ENCODE measurements around the gene ERICH6B. TPM values are rescaled to one million over a fixed set of nuclear protein-coding genes. Genes with fewer than 3 reads are reported as not detected.

ERICH6B gene
- total RNA-seq, 1 experiment from 2014 or later: not detected

DNA sequence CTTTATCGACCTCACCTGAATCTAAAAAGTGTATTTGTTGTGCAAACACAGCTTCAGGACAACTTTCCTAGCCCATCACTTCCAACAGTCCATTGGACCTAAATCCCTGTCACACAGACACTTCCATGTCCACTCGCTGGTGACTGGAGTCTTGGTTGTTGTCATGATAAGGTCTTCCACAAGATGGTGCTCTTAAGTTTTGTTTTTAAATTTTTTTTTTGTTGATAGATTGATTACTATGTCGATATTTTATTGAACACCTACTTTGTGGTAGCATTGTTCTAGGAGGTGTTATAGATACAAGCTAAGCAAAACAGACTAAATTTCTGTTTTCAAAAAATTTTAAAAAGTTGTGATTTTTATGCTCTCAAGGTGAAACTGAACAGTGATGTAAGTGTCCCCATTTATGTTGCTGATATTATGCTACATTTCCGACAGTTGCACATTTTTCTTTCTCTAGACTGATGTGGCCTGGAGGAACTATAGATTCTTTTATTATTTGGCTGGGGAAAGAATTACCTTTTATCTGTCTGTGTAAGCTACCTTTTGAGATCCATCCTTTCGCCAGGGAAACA, 8.1 kb upstream of the ERICH6B start:
- H3K27ac ChIP-seq: no peak overlapping the region
- no peaks in the 10 kb centered on the region for H3K27me3 ChIP-seq
- H3K4me3 ChIP-seq: no peak overlapping the region
- no peaks in the 10 kb centered on the region for H3K36me3 ChIP-seq
- peak in 1 of 2 experiments; percentile 32 for DNase-seq
- no peaks in the 10 kb centered on the region for H3K4me1 ChIP-seq
- H3K9me3 ChIP-seq (replicated peaks): no peaks in the 10 kb centered on the region

DNA sequence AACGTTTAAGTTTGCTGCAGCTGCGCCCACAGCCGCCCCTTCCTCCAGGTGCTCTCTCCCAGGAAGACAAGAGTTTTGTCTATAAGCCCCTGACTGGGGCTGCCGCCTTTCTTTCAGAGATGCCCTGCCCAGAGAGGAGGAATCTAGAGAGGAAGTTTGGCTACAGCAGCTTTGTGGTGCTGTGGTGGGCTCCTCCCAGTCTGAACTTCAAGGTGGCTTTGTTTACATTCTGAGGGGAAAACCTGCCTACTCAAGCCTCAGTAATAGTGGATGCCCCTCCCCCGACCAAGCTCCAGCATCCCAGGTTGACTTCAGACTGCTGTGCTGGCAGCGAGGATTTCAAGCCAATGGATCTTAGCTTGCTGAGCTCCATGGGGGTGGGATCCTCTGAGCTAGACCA, 6.4 kb upstream of the ERICH6B start:
- no peaks in the 10 kb centered on the region for H3K36me3 ChIP-seq
- H3K4me3 ChIP-seq: no peak overlapping the region
- no peak for DNase-seq
- no peaks in the 10 kb centered on the region for H3K9me3 ChIP-seq (replicated peaks)
- H3K27ac ChIP-seq: no peak overlapping the region
- H3K4me1 ChIP-seq: no peaks in the 10 kb centered on the region
- no peaks in the 10 kb centered on the region for H3K27me3 ChIP-seq

DNA sequence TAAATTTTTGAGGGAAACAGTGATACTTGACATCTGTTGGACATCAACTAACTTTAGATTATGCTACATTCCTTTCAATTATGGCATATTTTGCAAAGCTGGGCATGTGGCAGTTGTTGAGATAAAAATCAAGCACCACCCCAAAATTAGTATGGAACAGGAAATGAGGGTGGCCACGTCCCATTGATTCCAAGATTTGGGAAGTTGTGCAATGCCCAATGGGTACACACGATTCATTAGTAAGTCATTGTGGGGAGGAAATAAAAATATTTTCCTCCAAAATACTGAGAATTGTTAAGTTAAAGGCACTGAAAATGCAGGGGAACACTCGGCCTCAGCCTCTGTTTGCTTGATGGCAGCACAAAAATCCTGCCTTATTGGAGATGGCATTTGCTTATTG, 7.6 kb downstream of the ERICH6B start:
- Histone ChIP-seq H3K4me3 (no peak overlapping the region), H3K27ac (no peak overlapping the region), H3K27me3 (no peaks in the 10 kb centered on the region), H3K4me1 (no peaks in the 10 kb centered on the region), H3K36me3 (no peaks in the 10 kb centered on the region), H3K9me3 (replicated peaks) (no peaks in the 10 kb centered on the region)
- DNase-seq: no peak

DNA sequence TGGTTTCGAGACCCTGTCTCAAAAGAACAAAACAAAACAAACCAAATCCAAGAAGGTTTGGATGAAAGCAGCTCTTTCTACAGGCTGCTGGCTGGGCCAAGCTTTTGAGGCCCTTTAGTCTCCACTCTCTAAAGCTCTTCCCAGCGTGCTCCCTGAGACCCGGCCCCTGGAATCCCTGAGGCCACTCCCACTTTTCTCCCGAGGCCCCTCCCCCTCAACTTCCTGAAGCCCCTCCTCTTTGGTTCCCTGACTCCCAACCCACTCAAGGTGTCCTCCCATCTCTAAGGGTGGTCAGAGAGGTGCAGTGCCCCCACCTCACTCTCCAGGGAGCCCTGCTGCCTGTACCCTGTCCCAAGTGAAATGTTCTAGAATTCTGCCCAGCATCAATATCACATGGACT, 10.6 kb downstream of the ERICH6B start:
- no peaks in the 10 kb centered on the region for H3K27me3 ChIP-seq
- H3K9me3 ChIP-seq (replicated peaks): no peaks in the 10 kb centered on the region
- H3K36me3 ChIP-seq: no peaks in the 10 kb centered on the region
- H3K27ac ChIP-seq: no peak overlapping the region
- no peak overlapping the region for H3K4me3 ChIP-seq
- DNase-seq: no peak
- H3K4me1 ChIP-seq: no peaks in the 10 kb centered on the region

DNA sequence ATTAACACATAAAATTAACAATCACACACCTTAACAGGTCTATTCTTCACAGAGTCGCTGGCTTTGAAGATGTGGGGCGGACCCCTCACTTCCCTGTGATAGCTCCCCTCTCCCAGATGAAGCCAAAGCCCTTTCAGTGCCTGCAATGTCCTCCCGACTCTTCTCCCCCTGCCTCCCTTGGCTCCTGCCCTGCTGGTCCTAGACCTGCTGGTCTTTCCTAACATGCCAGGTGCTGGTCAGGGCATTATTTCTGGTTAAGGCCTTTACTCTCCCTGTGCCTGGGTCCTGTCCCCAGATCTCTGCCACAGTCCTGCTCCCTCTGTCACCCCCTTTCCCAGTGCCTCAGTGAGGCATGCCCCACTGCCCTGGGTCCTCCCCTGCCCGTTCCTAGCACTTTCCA, 12.2 kb downstream of the ERICH6B start:
- Histone ChIP-seq H3K27me3 (no peaks in the 10 kb centered on the region), H3K27ac (no peak overlapping the region), H3K36me3 (no peaks in the 10 kb centered on the region), H3K4me1 (no peaks in the 10 kb centered on the region), H3K4me3 (no peak overlapping the region), H3K9me3 (replicated peaks) (no peaks in the 10 kb centered on the region)
- DNase-seq: no peak

DNA sequence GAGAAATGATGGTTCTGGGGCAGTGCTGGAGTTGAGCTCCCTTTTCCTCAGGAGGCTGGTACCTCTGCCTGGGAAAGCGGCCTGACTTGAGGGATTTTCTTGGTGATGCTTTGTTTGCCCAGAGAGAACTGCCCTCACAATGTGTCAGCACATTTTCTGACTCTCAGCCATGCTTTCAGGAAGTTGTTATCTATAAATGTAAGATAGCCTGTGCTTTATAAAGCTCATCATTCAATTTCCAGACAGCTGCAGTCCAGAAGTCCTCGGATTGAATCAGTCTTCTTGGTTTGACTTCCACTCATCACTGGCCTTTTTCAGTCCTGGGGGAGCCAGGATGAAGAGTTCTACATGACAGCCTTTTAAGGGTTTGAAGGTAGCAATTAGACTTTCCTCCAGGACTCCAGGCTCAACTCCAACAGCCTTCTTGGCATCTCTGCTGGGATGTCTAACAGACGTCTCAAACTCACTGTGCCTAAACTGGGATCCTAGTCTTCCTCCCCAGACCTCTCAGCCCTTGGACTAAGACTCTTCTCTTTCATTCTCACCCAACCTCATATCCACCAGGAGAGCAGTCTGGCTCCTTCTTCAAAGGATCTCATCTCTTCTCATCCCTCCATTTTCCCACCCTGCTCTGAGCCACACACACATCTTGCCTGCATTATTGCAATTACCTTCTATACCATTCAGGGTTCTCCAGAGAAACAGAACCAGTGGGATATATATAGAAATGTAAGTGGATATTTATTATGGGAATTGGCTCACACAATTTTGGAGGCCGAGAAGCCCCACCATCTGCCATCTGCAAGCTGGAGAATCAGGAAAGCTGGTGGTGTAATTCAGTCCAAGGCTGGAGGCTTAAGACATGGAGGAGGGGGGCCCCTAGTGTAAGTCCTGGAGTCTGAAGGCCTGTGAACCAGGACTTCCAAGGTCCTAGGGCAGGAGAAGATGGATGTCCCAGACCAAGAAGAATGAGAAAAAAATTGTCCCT, 13.1 kb downstream of the ERICH6B start:
- no peak for DNase-seq
- Histone ChIP-seq H3K4me1 (no peaks in the 10 kb centered on the region), H3K27ac (no peak overlapping the region), H3K9me3 (replicated peaks) (no peaks in the 10 kb centered on the region), H3K4me3 (no peak overlapping the region), H3K36me3 (no peaks in the 10 kb centered on the region), H3K27me3 (no peaks in the 10 kb centered on the region)

DNA sequence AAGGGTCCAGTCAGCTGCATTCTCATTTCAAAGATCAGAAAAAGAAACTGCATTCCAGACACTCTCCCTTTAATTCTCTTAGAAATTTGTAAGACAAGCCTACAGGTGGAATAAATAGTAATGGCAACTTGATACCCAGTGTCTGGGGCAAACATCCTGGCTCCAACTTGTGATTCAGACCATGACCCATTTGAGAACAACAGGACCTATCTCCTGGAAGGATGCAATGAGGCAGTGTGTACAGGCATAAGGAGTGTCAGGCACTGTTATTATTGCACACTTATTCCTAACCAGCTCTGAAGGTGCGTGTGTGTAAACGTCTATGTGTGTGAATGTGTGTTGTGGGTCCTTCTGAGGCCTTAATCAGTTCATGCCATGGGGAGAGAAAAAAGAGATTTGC, 13.9 kb downstream of the ERICH6B start:
- Histone ChIP-seq H3K27ac (no peak overlapping the region), H3K4me1 (no peaks in the 10 kb centered on the region)

DNA sequence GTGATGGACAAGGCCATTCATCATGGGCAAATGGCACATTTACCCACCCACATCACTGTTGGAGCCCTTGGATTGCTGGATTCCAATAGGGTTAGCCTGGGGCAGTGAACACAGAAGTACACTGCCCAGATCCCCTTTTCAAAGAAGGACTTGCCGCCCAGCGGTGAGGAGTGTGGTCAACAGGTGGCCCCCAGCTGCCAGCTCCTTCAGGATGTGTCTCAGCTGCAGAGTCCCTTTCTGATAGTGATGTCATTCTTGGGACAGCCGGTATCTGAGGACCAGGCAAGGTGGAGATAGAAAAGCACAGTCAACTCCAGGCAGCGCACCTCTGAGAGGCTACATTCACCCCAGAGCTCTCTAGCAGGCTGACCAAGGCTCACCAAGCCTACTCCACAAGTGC, 16.9 kb downstream of the ERICH6B start:
- H3K36me3 ChIP-seq: no peaks in the 10 kb centered on the region
- H3K4me3 ChIP-seq: no peak overlapping the region

More for the DNA sequence above, 13.9 kb downstream of the ERICH6B start:
- Histone ChIP-seq H3K27me3 (no peaks in the 10 kb centered on the region), H3K9me3 (replicated peaks) (no peaks in the 10 kb centered on the region), H3K36me3 (no peaks in the 10 kb centered on the region), H3K4me3 (no peak overlapping the region)
- no peak for DNase-seq

DNA sequence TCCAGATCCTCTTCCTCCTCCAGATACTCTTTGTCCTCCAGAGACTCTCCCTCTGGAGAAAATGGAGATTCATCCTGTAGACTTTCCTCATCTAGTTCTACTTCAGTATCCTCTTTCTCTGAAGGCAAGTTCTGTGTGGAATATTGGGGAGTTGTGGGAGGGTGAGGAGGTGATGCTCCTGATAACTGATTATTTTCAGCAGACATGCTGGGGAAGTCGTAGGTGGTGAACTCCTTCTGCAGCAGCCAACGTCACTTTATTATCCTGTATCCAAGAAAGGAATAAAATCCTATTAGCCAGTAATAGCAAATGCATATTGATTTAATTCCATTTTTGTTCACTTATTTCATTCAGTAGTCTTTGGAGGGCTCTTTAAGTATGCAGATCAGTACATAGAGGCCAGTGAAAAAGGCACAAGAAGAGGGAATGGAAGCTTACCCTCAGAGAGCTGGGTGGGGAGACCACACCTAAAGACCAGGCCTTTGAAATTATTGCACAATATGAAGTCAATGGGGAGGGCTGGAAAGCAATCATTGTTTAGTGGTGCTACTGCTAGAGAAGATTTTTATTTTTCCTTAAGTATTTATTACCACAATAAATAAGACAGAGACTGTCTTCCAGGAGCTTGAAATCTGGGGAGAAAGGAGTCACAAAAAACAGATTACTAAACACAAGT, 18.6 kb downstream of the ERICH6B start:
- no peaks in the 10 kb centered on the region for H3K9me3 ChIP-seq (replicated peaks)

More for the DNA sequence above, 16.9 kb downstream of the ERICH6B start:
- Histone ChIP-seq H3K27ac (no peak overlapping the region), H3K9me3 (replicated peaks) (no peaks in the 10 kb centered on the region), H3K27me3 (no peaks in the 10 kb centered on the region), H3K4me1 (no peaks in the 10 kb centered on the region)
- no peak for DNase-seq

DNA sequence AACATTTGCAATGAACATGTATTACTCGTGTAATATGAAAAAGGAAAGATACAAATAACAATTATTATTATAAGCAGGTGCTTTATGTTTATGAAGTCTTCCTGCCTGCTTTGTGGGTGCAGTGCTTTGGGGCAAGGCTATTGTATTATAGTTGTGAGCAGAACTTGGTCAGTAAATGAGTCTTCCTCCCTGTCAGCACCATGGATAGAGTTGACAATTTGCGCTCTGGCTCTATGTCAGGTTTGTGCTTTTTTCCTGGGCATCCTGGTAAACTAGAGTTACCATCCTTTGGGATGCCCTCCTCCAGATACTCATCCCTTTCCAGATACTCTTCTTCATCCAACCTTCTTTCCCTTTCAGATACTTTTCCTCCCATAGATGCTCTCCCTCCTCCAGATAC, 19.6 kb downstream of the ERICH6B start:
- peak in 1 of 2 experiments; percentile 5 for DNase-seq
- Histone ChIP-seq H3K9me3 (replicated peaks) (no peaks in the 10 kb centered on the region), H3K4me1 (no peaks in the 10 kb centered on the region)

More for the DNA sequence above, 18.6 kb downstream of the ERICH6B start:
- no peaks in the 10 kb centered on the region for H3K27me3 ChIP-seq
- no peak for DNase-seq
- no peaks in the 10 kb centered on the region for H3K4me1 ChIP-seq
- H3K36me3 ChIP-seq: no peaks in the 10 kb centered on the region
- no peak overlapping the region for H3K4me3 ChIP-seq
- H3K27ac ChIP-seq: no peak overlapping the region

DNA sequence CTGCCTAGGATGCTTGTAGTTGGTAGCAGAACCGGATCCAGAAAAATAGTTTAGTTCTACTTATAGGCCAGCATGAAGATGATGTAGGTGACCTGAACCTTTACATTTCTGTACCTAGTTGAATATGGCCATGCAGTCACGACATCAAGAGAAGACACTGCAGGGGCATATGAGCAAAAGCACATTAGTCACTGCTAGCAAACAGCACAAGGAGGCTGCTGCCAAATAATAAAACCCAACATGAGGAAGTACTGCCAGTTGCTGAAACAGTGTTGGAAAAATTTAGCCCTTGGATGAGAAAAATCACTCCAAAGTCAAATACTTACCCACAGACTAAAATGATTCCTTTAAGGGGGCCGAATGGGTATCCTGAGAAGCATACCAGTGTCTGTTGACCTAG, 20.8 kb downstream of the ERICH6B start:
- H3K27ac ChIP-seq: no peak overlapping the region
- no peaks in the 10 kb centered on the region for H3K4me1 ChIP-seq
- DNase-seq: no peak
- H3K27me3 ChIP-seq: no peaks in the 10 kb centered on the region
- no peak overlapping the region for H3K4me3 ChIP-seq
- no peaks in the 10 kb centered on the region for H3K9me3 ChIP-seq (replicated peaks)
- H3K36me3 ChIP-seq: no peaks in the 10 kb centered on the region

More for the DNA sequence above, 19.6 kb downstream of the ERICH6B start:
- no peaks in the 10 kb centered on the region for H3K36me3 ChIP-seq
- no peaks in the 10 kb centered on the region for H3K27me3 ChIP-seq
- H3K4me3 ChIP-seq: no peak overlapping the region
- H3K27ac ChIP-seq: no peak overlapping the region

DNA sequence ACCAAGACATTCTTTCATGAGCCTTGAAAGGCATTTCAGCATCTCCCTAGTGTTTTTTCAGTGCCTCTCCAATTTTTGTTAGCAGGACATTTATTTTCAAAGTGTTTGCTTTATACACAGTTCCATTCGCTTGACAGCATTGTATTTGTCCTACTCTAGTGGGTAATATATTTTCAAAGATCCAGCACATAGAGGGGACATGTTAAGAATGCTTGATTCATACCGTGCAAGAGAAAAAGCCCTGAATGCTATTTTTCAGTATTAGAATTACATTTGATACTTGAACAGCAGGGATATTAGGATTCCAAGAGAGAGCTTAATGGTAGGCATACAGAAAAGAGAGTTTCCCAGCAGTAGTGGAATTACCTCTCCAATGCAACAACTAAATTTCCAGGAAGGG, 21.3 kb downstream of the ERICH6B start:
- Histone ChIP-seq H3K36me3 (no peaks in the 10 kb centered on the region), H3K9me3 (replicated peaks) (no peaks in the 10 kb centered on the region), H3K4me3 (no peak overlapping the region), H3K27ac (no peak overlapping the region), H3K27me3 (no peaks in the 10 kb centered on the region), H3K4me1 (no peaks in the 10 kb centered on the region)
- DNase-seq: no peak

DNA sequence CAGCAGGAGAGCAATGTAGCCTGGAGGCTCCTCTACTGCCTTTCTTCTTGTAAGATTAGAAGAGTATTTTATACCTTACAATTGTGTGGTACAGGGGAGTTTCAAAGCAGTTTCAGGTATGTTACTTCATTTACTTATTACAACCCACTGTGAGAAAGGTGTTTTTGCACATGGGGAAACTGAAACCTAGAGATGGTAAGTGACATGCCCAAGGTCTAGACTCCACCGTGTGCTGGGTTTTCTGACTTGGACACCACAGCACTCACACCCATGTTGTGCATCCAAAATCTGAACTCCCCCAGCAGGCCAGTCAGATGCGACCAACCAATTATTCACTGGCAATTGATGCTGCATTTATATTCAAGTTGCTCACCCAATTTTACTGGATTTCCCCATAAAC, 22.8 kb downstream of the ERICH6B start:
- Histone ChIP-seq H3K27ac (no peak overlapping the region), H3K4me1 (no peaks in the 10 kb centered on the region), H3K27me3 (no peaks in the 10 kb centered on the region), H3K36me3 (no peaks in the 10 kb centered on the region), H3K9me3 (replicated peaks) (no peaks in the 10 kb centered on the region), H3K4me3 (no peak overlapping the region)
- DNase-seq: no peak

DNA sequence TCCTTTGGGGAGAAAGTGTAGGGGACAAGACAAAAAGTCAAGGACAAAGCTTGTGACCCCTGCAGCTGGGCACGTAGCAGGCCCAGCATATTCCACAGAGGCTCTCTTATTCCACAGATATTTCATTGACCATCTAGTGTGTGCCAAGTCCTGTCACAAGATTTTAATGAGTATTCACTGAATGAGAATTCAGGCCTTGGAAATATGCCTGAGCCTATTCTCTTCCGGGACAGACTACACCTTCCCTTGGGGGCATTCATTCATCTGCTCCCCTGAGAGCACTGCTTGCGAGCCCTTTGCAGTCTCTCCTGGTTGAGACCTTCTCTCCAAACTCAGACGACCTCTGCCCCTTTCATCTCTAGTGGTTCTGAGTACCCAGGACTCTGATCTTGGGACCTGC, 25.5 kb downstream of the ERICH6B start:
- Histone ChIP-seq H3K36me3 (no peaks in the 10 kb centered on the region), H3K27ac (no peak overlapping the region), H3K4me1 (no peaks in the 10 kb centered on the region), H3K4me3 (no peak overlapping the region), H3K27me3 (no peaks in the 10 kb centered on the region), H3K9me3 (replicated peaks) (no peaks in the 10 kb centered on the region)
- DNase-seq: no peak

DNA sequence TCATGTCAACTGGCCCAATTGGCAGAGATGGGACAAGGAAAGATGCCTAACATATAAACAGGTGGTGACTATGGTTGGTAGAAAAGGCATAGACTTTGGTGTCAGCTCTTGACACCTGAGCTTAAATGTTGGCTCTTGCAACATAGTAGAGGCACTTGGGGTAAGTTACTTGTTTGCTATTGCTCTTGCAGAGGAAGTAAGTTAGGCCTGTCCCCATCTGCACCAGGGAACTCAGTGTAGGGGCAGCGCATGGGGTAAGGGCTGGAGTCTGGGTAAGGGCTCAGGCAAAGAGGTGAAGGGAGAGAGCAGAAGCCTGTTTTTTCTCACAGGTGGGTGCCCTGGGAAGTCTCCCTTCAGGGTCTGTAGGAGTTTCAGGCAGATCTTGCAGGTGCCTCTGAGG, 27.6 kb downstream of the ERICH6B start:
- Histone ChIP-seq H3K36me3 (no peaks in the 10 kb centered on the region), H3K27me3 (no peaks in the 10 kb centered on the region), H3K4me3 (no peak overlapping the region), H3K9me3 (replicated peaks) (no peaks in the 10 kb centered on the region), H3K27ac (no peak overlapping the region), H3K4me1 (no peaks in the 10 kb centered on the region)
- DNase-seq: no peak

Data from SJCRH30 (cell line).